Muscle of arm (tissue), 12 donors: ENCODE data around the gene EXO1. TPM values are rescaled to one million over a fixed set of nuclear protein-coding genes. Genes with fewer than 3 reads are reported as not detected.
"Not testable (repeated sequence)": the region's sequence is repeated elsewhere in the genome, so short reads cannot be mapped to it uniquely, and the experiment has no call there.

ENCODE experiments used
- DNase-seq: peaks from one replicate; pipeline ENCODE4 v3.0.0-alpha.2; 2013
- polyA plus RNA-seq, 12 donors: library from polyadenylated mRNA; unstranded; fragments of 120-200 nt; gene quantifications; one replicate each; pipeline ENCODE4 v1.2.1, GENCODE V29; 2013; ENCODE audit not compliant: insufficient read length in 12 of 12

The EXO1 gene
- polyA plus RNA-seq, 12 donors, result 5.7 to 18.8 (median 8.1) TPM; not detected in 1

GRCh38 chr1:241834733-241835377 lies 13.1 kb upstream of the EXO1 start:
- no peak for DNase-seq

DNA sequence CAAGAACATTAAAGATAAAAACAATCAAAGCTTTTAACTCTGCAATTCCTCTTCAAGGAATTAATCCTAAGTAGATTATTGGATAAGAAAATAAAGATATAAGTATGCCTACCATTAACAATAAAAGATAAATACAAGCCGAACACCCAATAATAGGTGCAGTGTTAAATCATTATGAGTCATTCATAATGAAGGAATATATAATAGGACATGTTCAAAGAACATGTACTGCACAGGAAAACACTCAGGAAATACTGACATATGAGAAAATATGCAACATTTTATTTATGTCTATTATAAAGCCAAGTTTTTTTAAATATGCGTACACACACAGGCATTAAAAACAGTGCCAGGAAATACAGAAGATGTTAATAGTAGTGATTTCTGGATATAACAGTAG lies 11.1 kb upstream of the EXO1 start:
- no peak for DNase-seq

- DNase-seq, result no peak
These were observed 10.6 kb upstream of the EXO1 start for GRCh38 chr1:241837416-241837815.

- DNase-seq, result no peak
These were observed 10.1 kb upstream of the EXO1 start for GRCh38 chr1:241837901-241838300.

DNA sequence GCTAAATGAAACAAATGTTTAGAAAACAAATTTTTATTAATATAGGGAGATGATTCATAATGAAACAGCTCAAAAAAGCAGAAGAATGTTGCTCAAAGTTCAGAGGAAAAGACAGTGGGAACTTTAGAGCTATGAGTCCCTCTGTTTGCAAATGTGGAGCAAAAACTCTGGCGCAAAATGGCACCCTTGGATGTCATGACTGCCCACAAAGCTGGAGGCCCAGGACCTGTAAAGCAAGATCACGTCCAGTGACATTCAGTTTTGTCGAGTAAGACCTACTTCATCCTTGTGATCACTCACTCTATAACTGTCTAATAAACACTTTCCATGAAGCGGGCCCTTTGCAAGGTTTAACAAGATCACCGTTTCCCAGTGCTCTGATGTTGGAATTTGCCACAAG lies 9.1 kb upstream of the EXO1 start:
- DNase-seq, result no peak

GRCh38 chr1:241839369-241839979 lies 8.5 kb upstream of the EXO1 start:
- DNase-seq, result no peak

- no peak for DNase-seq
These were observed 7.8 kb upstream of the EXO1 start for GRCh38 chr1:241840164-241840563.

DNA sequence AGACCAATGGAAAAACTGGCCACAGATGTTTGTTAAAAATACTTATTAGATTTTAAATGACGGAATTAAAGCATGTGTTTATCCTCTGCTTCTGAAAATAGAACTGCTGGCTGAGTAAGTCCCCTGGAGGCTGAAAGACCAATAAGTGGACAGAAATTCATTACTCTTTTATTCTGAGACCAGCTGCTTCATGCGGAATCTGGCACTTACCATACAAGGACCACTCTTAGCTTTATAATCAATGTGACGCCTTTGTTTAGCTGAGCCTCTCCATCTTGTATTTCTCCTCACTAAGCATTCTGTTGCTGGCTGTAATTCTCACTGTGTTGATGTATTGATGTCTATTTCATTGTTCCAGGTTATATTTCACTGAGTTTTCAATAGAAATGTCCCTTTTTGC lies 6.3 kb upstream of the EXO1 start:
- no peak for DNase-seq

GRCh38 chr1:241842565-241842964 lies 5.4 kb upstream of the EXO1 start:
- no peak for DNase-seq

DNA sequence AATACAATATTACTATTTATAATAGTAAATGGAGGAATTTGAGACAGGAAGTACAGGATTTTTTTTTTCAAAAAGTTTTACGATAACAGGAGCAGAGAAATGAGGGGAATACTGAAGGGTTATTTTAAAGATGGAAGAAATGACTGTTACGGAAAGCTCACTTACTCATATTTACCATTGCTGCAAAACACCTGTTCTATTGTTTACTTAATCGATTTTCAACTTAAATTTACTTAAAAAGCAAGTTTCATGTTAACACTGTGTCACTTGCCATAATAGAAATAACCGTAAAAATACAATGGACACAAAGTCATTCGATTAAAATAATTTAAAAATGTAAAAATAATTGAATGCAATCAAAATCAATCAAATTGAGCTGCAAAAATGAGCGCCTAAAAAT lies 3.4 kb upstream of the EXO1 start:
- DNase-seq, result no peak

DNA sequence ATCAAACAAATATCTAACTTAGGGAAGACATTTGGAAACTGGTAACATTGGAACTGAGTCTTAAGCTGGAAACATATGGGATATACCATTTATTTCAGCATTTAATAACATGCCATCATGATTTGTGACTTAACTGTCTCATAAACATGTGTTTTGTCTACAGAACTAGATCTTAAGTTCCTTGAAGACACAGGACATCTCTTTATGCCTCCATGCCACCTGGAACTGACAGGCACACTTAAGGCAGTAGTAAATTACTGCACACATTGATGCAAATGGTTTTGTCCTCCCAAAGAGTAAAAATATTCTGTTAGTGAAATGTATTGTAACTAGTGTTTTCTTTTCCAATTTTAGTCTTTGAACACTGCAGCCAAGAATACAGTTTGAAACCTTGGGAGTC lies 1.6 kb upstream of the EXO1 start:
- DNase-seq, result no peak

DNA sequence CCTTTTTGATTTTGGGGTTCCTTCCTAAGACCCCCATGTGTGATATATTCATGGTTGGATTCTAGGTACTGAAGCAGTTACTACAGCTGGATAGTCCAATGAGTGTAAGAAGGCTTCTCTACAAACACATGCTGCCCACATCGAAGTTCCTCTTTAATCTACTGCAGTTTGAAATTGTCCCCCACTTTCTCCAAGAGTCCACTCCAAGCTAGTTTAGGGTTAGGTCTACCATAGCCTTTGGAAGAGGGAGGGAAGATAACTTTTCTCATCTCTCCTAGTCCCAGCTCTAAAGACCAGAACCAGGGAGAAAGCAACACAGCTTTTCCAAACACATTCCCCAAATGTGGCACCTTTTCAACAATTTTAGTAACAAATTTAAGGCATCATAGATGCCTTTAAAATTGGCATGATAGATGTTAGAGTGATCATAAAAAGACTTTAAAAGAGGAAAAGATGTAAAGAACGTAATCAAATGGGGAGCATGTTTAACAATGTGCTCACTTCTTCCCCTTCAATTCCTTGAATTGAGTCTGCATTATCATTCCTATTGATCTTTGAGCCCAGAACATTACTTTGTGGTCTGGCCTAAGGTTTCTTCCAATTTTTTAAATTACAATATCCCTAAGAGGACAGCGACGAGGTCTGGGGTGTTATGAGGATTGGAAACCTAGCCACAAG lies 1.0 kb upstream of the EXO1 start:
- DNase-seq, result no peak

- no peak for DNase-seq
These were observed 536 bp upstream of the EXO1 start for GRCh38 chr1:241847540-241847795.

GRCh38 chr1:241848686-241849344 lies 811 bp downstream of the EXO1 start:
- no peak for DNase-seq

GRCh38 chr1:241849345-241849695 lies 1.3 kb downstream of the EXO1 start:
- DNase-seq, result no peak

DNA sequence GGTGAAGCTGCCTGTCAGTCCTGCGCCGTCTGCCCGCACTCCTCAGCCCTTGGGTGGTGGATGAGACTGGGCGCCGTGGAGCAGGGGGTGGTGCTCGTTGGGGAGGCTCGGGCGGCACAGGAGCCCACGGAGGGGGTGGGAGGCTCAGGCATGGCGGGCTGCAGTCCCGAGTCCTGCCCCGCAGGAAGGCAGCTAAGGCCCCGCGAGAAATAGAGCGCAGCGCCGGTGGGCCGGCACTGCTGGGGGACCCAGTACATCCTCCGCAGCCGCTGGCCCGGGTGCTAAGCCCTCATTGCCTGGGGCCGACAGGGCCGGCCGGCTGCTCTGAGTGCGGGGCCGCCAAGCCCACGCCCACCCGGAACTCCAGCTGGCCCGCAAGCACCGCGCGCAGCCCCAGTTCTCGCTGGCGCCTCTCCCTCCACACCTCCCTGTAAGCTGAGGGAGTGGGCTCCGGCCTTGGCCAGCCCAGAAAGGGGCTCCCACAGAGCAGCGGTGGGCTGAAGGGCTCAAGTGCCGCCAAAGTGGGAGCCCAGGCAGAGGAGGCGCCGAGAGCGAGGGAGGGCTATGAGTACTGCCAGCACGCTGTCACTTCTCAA lies 7.6 kb downstream of the EXO1 start:
- DNase-seq, result not testable (repeated sequence)

- DNase-seq, result no peak
These were observed 9.1 kb downstream of the EXO1 start for GRCh38 chr1:241857131-241857530.

DNA sequence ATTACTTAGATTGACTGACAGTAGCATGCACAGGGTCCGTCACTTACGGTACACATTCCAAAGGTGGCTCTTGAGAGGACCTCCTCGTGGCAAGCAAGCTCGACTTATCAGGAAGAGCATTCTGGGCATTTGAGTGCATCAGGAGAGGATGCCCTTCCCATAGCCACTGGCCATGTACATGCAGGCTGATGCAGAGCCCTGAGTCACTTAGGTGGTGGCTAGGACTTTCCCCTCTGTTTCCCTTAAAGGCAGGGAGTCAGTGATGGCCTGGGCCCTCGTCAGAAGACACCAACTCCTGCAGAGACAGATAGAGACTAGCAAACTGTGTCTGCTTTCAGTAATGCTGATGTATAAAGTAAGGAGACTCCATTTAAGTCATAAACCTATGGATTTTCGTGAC lies 12.9 kb downstream of the EXO1 start:
- no peak for DNase-seq

DNA sequence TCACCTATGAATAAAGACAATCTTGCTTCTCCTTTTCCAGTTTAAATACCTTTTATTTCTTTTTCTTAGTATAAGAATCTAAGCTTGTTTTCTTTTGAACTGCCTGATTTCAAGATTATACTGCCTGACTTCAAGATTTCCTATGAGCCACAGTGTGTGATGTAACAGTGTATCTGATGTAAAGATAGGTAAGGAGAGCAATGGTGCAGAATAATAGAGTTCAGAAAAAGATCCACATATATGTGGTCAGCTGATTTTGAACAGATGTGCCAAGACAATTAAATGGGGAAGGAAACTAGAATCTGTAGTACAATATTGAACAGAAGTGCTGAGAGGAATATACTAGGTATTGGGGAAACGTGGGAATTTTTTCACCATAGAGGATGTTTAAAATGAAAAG lies 21.0 kb downstream of the EXO1 start:
- DNase-seq, result no peak

DNA sequence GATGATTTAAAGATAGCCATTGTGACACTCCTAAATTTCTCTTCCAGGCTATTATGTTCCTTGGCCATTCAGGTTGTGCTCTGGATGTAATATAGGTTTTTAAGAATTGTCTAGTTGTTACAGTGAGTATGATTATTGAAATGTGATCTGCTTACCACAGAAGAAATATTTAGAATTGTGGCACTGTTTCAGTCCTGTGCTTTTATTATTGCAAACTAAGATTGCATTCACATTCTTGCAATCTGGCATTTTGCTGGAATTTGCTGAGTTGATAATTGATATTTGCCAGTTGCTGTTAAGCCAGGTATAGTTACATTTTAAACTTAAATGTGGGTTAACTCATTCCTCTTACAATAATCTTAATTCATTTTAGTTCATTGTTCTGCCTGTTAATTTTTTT lies 22.3 kb downstream of the EXO1 start:
- no peak for DNase-seq

DNA sequence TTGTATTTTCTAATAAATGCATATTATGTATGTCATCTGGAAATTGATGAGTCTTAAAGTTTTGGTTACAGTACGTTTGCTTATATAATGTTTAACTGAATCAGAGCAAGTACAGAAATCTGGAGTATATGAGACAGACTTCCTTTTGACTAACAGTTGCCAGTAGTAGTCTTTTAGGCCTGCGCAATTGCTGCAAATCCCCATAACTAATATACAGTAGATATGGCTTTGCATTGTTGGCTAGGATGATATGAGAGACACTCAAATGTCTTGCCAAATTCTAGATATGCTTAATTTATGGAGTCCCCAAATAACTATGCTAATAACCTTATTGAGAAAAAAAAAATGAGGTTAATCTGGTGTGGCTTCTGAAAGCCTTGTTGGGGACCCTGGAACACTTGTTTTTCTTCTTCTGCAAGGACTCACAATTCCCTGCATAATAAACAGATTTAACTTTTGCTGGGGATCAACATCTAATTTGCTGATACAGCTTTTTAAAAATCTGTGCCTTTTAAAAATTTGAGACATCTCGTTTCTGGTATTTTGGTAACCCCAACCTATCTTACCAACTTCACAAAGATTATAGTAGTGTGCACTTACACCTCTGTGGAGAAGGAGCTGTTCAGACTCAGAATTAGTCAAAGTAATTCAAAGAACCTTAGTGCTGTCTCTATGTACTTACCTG lies 22.9 kb downstream of the EXO1 start:
- no peak for DNase-seq

GRCh38 chr1:241881440-241881839 lies 33.4 kb downstream of the EXO1 start:
- DNase-seq, result no peak
